Measurements from ENCODE around the gene AMY1B. TPM values are rescaled to one million over a fixed set of nuclear protein-coding genes. Genes with fewer than 3 reads are reported as not detected.

AMY1B gene
- polyA plus RNA-seq, 3 donors: 0.12 to 0.17 TPM; not detected in 1

Other genes starting within 250 kb of the AMY1B start
- gene RNPC3, start 170.5 kb downstream of the AMY1B start, polyA plus RNA-seq (ENCODE audit: insufficient read length in 3 of 3): 10 to 100 TPM; 32.1 to 45.2 (median 44.7) TPM
- gene AMY2B, start 124.6 kb downstream of the AMY1B start, polyA plus RNA-seq (ENCODE audit: insufficient read length in 3 of 3): 10 to 100 TPM; 28.0 to 33.1 (median 28.9) TPM
- under 1 TPM in 2 of 3 donors, not detected in 1; 0.21 to 0.29 TPM for gene AMY2A, start 78.8 kb downstream of the AMY1B start, polyA plus RNA-seq (ENCODE audit: insufficient read length in 3 of 3)
- not detected for gene AMY1A, start 40.5 kb downstream of the AMY1B start, polyA plus RNA-seq (ENCODE audit: insufficient read length in 3 of 3)
- gene AMY1C, start 53.7 kb upstream of the AMY1B start, polyA plus RNA-seq (ENCODE audit: insufficient read length in 3 of 3): not detected